Neural cell (in vitro differentiated cells): ENCODE measurements around the gene TENM3. TPM values are rescaled to one million over a fixed set of nuclear protein-coding genes. Genes with fewer than 3 reads are reported as not detected.

Experiments used
- H2AFZ ChIP-seq: fragments of 200-600, 300-800 bp; sonication (generic), shearing (Covaris generic); 2 replicates; pipeline ENCODE4 v1.6.0; 2014; ENCODE audit warnings: low read depth, mild to moderate bottlenecking, antibody characterized with exemption, low read length, moderate library complexity
- H3F3A ChIP-seq: fragments of 200-600 bp; shearing (Covaris generic); 2 replicates; pipeline ENCODE4 v1.6.1; 2016; ENCODE audit warnings: mild to moderate bottlenecking, moderate library complexity, mixed read lengths, antibody characterized with exemption, low read length; ENCODE audit not compliant: insufficient read depth, poor library complexity, severe bottlenecking
- H3K27ac ChIP-seq: fragments of 200-600, 300-800 bp; sonication (generic), shearing (Covaris generic); 2 replicates; pipeline ENCODE4 v1.5.1; 2014; ENCODE audit warnings: mild to moderate bottlenecking, low read length, moderate library complexity
- H3K27me3 ChIP-seq: fragments of 300-800, 200-600 bp; sonication (generic), shearing (Covaris generic); 2 replicates; pipeline ENCODE4 v1.6.0; 2014; ENCODE audit warnings: mild to moderate bottlenecking, low read depth, low read length, moderate library complexity; ENCODE audit not compliant: insufficient read depth
- H3K36me3 ChIP-seq: fragments of 300-800, 200-600 bp; sonication (generic), shearing (Covaris generic); 2 replicates; pipeline ENCODE4 v1.5.1; 2014; ENCODE audit warnings: mild to moderate bottlenecking, antibody characterized with exemption, low read length, moderate library complexity; ENCODE audit not compliant: insufficient read depth
- H3K4me2 ChIP-seq: fragments of 300-800, 200-600 bp; sonication (generic), shearing (Covaris generic); 2 replicates; pipeline ENCODE4 v1.6.0; 2014; ENCODE audit warnings: mild to moderate bottlenecking, low read length
- H3K4me3 ChIP-seq: fragments of 300-800, 200-600 bp; sonication (generic), shearing (Covaris generic); 2 replicates; pipeline ENCODE4 v1.5.1; 2014; ENCODE audit warnings: mild to moderate bottlenecking, low read length, moderate library complexity
- H3K79me2 ChIP-seq: fragments of 200-600 bp; shearing (Covaris generic); replicated peaks from 2 replicates; pipeline ENCODE4 v1.6.0; 2014; ENCODE audit warnings: mild to moderate bottlenecking, low read length, moderate library complexity; ENCODE audit not compliant: insufficient read depth
- H3K9ac ChIP-seq: fragments of 300-800, 200-600 bp; sonication (generic), shearing (Covaris generic); 2 replicates; pipeline ENCODE4 v1.6.1; 2016; ENCODE audit warnings: mild to moderate bottlenecking, low read length, mixed read lengths
- H3K9me2 ChIP-seq: fragments of 200-600 bp; shearing (Covaris generic); 2 replicates; pipeline ENCODE4 v1.6.1; 2016; ENCODE audit warnings: mild to moderate bottlenecking, low read length, mixed read lengths; ENCODE audit not compliant: insufficient read depth
- H3K9me3 ChIP-seq: fragments of 200-600, 300-800 bp; sonication (generic), shearing (Covaris generic); 2 replicates; pipeline ENCODE4 v1.6.1; 2016; ENCODE audit warnings: mild to moderate bottlenecking, mixed run types, low read length, moderate library complexity, mixed read lengths
- H4K20me1 ChIP-seq: fragments of 200-600 bp; shearing (Covaris generic); 2 replicates; pipeline ENCODE4 v1.6.1; 2016; ENCODE audit warnings: mild to moderate bottlenecking, mixed run types; ENCODE audit not compliant: insufficient read depth
- CTCF ChIP-seq: fragments of 450-650 bp; IDR thresholded peaks from 2 replicates; pipeline ENCODE4 v1.5.1; 2014; ENCODE audit warnings: antibody characterized with exemption, mild to moderate bottlenecking, moderate library complexity; ENCODE audit not compliant: poor library complexity, severe bottlenecking
- EP300 ChIP-seq: fragments of 450-650 bp; conservative IDR thresholded peaks from 2 replicates; pipeline ENCODE4 v1.6.1; 2014; ENCODE audit warnings: antibody characterized with exemption, mild to moderate bottlenecking, moderate library complexity; ENCODE audit not compliant: poor library complexity, severe bottlenecking
- MXI1 ChIP-seq: fragments of 450-650 bp; conservative IDR thresholded peaks from 2 replicates; pipeline ENCODE4 v1.6.1; 2014; ENCODE audit warnings: antibody characterized with exemption, mild to moderate bottlenecking; ENCODE audit not compliant: poor library complexity, severe bottlenecking
- POLR2AphosphoS5 ChIP-seq: IDR thresholded peaks from 2 replicates; pipeline ENCODE4 v1.6.1; 2012
- RAD21 ChIP-seq: fragments of 450-650 bp; conservative IDR thresholded peaks from 2 replicates; pipeline ENCODE4 v1.6.1; 2014; ENCODE audit warnings: antibody characterized with exemption, mild to moderate bottlenecking, moderate library complexity
- REST ChIP-seq: IDR thresholded peaks from 2 replicates; pipeline ENCODE4 v1.6.1; 2012; ENCODE audit warnings: borderline replicate concordance
- SMC3 ChIP-seq: fragments of 450-650 bp; conservative IDR thresholded peaks from 2 replicates; pipeline ENCODE4 v1.6.1; 2014; ENCODE audit warnings: antibody characterized with exemption, mild to moderate bottlenecking, moderate library complexity; ENCODE audit not compliant: poor library complexity
- TAF1 ChIP-seq: IDR thresholded peaks from 2 replicates; pipeline ENCODE4 v1.6.1; 2012; ENCODE audit warnings: low read depth
- polyA plus RNA-seq: library from polyadenylated mRNA; depleted of rRNA; stranded (reverse); fragments of >200 nt; gene quantifications from 2 replicates; pipeline ENCODE4 v1.2.3, GENCODE V29; 2014

TENM3 gene
- polyA plus RNA-seq, 1 donor from 2014 or later = 7.3 TPM

DNA sequence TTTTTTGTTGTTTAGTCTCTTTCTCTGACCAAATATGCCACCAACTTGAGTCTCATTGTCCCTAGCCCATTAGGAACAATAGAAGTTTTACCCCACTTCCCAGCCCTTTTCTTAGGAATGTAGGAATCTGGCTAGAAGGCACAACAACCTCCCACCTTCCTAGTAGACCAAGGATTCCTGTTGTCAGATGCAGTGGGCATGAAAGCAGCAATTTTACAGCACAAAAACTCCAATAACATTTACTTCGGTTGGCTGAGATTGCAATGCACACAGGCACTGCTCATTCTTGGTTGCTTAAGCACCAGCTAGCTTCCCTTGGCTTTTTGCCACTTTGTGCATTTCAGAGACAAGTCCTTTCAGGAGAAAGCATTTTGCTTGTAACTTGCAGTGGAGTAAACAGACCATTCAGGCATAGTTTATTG is 312.8 kb downstream of the TENM3 start:
- no peaks in the 10 kb centered on the region for H3K79me2 ChIP-seq
- no peaks in the 10 kb centered on the region for H3F3A ChIP-seq
- no peaks in the 10 kb centered on the region for H4K20me1 ChIP-seq
- no peaks in the 10 kb centered on the region for H3K27me3 ChIP-seq
- H3K27ac ChIP-seq = no peak overlapping the region
- H3K36me3 ChIP-seq = no peaks in the 10 kb centered on the region
- TF ChIP-seq MXI1 (no peak), SMC3 (no peak)
- H3K9me3 ChIP-seq = no peaks in the 10 kb centered on the region
- H2AFZ ChIP-seq = no peak overlapping the region
- no peaks in the 10 kb centered on the region for H3K9me2 ChIP-seq
- H3K9ac ChIP-seq = no peak overlapping the region
- no peak overlapping the region for H3K4me3 ChIP-seq
- H3K4me2 ChIP-seq = no peak overlapping the region

DNA sequence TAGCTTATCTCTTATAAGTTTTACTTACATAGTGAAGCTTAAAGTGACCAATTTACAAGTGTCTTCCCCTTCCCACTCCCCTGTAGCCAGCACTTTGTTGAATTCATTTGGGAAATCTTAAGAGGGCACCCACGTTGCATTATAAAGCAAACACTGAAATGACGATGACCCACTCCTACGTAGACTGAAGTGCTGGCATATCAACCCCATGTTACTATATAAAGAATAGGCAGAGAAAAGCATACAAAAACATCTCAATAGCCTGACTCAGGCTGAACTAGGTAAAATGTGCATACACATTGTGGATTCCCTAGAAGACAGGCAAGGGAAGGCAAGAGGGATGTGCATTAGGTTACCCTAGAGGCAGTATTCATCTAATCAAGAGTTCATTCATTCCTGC is 313.4 kb downstream of the TENM3 start:
- Histone ChIP-seq H3K27ac (no peak overlapping the region), H3K9me2 (no peaks in the 10 kb centered on the region), H3K27me3 (no peaks in the 10 kb centered on the region), H3K9ac (no peak overlapping the region), H3K4me2 (no peak overlapping the region), H2AFZ (no peak overlapping the region), H3F3A (no peaks in the 10 kb centered on the region), H3K36me3 (no peaks in the 10 kb centered on the region), H3K9me3 (no peaks in the 10 kb centered on the region), H4K20me1 (no peaks in the 10 kb centered on the region), H3K79me2 (no peaks in the 10 kb centered on the region), H3K4me3 (no peak overlapping the region)
- TF ChIP-seq TAF1 (no peak), CTCF (no peak), EP300 (no peak), MXI1 (no peak), REST (no peak), POLR2AphosphoS5 (no peak)

- H3K36me3 ChIP-seq = no peaks in the 10 kb centered on the region
- H3K27me3 ChIP-seq = no peaks in the 10 kb centered on the region
- H3K9me2 ChIP-seq = no peaks in the 10 kb centered on the region
- peak overlapping the region; percentile 13 for H3K4me2 ChIP-seq
- H3K4me3 ChIP-seq = peak overlapping the region; percentile 33
- H2AFZ ChIP-seq = no peak overlapping the region
- H3F3A ChIP-seq = no peaks in the 10 kb centered on the region
- peak overlapping the region; percentile 15 for H3K27ac ChIP-seq
- no peaks in the 10 kb centered on the region for H4K20me1 ChIP-seq
- H3K9ac ChIP-seq = no peak overlapping the region
- no peaks in the 10 kb centered on the region for H3K79me2 ChIP-seq
- no peaks in the 10 kb centered on the region for H3K9me3 ChIP-seq
- TF ChIP-seq REST (peak; percentile 69), TAF1 (no peak), CTCF (peak; percentile 40), RAD21 (peak; percentile 42)
Observed at GRCh38 chr4:182560358-182560757, 317.2 kb downstream of the TENM3 start.
